HPDE6-E6E7 (cell line): Measurements from ENCODE around the gene ANXA4.

ENCODE experiments used
- DNase-seq: peaks from one replicate; pipeline ENCODE4 v3.0.0; 2011; ENCODE audit warnings: missing footprints; ENCODE audit errors: extremely low spot score

The ANXA4 gene

DNA sequence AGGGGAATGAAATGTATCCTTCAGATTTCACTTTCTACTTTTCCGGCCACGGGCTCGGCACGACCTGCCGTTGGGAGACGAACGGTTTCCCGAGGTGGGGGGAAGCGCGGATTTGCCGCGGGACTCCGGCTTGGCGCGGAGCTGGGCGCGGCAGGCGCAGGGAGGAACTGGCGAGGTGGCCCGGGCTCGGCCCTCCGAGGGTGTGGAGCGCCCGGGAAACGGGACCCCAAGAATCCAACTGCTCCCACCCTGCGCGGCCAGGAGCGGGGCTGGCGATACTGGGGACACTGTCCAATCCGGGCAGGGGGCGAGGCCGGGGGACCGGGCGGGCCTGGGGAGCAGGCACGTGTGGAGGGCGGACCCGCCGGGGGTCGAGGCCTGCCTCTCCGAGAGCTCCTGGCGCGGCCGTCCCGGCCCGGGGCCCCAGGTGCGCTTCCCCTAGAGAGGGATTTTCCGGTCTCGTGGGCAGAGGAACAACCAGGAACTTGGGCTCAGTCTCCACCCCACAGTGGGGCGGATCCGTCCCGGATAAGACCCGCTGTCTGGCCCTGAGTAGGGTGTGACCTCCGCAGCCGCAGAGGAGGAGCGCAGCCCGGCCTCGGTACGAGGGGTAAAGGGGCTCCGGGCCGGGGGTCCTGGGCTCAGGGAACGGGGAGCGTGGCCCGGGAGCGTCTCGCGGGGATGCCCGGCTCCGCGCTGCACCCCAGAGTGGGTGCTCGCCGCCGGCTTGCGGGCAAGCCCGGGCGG, at the start of gene ANXA4:
Gene ANXA4, plus strand, starts transcription at position 560 of the 747 bp plus-strand sequence. CDS start 39,432 bp downstream, outside the sequence.
- peak; percentile 82 for DNase-seq

DNA sequence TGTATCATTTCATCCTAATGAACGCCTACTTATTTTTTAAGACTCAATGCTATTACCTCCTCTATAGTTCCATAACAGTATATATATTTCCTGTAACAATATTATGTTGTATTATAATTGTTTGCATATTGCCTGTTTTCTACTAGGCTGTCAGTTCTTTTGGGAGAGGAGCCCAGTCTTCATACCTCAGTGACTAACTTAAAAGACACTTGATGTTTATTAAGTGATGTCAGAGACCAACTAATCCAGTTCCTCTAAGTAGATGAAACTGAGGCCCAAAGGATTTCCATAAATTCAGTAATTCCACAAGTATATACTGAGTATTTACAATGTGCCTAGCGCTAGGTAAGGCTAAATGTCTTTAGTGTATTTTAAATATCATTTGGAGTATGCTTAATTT, 49.5 kb upstream of the ANXA4 start:
- no peak for DNase-seq

DNA sequence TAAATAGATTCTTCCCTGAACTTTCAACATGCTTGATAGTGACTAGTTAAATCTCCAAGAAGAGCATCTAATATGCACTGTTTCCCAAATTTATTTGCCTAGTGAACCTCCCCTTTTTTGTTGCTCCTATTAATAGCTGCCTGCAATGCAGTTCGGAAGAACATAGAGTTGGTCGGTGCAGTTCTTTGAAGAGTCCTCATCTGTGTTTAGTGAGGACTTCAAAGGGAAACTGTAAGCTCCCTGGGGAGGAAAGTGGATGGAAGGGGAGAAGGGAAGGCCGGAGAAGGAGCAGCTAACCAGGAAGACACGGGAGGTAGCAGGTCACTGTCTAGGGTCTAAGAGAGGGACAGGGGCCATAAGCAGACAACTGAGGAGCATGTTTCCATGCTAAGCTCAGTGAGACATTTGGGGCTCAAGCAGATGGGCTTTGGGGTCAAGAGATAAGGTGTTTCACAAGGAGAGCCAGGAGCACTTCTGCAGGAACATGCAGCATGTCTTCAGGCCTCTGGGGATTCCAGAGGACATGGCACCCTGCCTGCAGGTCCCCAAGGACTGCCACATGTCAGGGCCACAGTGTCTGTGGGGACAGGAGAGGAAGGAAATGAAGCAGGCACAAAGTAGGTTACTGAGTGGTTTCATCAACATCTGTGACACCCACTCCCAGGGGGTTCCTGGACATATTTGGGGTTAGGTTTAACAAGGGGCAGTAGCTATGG, 48.7 kb upstream of the ANXA4 start:
- DNase-seq, result no peak

DNA sequence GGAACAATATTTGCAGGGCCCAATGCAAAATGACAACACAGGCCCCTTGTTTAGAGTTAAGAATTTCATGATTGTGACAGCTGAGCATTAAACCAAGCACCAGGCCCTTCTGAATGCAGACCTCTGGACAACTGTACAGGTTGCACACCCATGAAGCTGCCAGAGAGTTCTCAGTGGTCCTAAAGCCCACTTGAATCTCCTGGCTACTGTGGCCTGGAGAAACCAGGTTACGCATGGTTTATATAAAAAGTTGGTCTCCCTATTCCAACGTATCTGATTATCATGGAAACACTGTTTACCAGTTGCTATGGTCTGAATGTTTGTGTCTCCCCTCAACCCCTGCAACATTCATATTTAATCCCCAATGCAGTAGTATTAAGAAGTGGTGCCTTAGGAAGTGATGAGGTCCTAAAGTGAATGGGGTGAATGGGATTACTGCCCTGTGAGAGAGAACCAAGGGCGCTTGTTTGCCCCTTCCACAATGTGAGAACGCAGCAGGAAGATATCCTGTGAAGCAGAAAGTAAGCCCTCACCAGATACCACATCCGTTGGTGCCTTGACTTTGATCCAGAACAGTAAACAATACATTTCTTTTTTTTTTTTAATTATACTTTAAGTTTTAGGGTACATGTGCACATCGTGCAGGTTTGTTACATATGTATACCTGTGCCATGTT, 48.0 kb upstream of the ANXA4 start:
- DNase-seq, result no peak

DNA sequence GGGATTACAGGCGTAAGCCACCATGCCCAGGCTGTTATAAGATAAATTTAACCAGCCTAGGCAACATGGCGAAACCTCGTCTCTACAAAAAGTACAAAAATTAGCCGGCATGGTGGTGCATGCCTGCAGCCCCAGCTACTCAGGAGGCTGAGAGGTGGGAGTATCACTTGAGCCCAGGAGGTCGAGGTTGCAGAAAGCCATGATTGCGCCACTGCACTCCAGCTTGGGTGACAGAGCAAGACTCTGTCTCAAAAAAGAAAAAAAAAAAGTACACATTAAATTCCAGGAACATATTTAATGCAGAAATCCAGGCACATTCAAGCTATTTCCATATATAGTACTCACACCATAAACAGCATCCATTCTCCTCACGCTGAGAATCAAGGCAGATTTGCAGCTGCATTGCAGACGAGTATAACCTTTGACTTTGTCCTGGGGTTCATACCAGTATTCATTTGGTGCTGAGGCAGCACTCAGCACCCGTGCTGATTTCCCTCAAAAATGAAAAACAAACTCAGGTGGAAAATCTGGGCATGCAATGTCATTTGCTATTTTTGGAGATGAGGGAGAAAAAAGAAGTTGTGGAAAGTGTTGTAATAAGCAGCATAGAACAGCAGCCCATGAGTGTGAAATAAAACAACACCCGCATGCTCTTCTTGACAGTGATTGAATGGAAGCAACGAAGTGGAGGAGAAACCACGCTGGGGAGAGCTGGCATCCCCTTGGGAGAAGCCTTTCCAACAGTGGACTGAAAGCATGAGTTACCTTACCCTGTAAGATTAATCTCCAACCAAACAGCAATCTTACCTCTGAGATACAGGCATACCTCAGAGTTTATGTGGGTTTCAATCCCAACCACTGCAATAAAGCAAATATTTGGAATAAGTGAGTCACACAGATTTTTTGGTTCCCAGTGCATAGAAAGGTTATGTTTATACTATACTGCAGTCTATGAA, 46.8 kb upstream of the ANXA4 start:
- no peak for DNase-seq

DNA sequence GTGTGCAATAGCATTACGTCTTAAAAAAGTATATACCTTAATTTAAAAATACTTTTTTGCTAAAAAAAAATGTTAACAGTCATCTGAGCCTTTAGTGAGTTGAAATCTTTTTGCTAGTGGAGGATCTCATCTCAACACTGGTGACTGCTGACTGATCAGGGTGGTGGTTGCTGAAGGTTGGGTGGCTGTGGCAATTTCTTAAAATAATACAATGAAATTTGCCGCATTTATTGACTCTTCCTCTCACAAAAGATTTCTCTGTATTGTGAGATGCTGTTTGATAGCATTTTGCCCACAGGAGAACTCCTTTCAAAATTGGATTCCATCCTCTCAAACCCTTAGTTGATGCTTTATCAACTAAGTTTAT, 46.1 kb upstream of the ANXA4 start:
- no peak for DNase-seq

DNA sequence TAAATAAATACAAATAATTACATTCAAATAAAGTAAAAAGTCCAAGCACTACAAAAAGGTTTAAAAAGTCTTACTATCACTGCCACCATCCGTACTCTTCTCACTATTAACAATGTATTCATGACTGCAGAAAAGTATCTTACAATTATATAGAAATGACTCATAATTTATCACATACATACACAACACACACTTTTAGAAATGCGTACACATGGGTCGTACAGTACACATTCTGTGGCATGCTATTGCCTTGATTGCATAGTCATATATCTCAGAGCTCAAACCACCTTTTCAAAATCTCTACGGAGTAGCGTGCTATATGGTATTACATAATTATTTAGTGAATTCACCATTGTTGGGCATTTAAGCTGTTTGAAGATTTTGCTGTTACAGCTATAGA, 41.6 kb upstream of the ANXA4 start:
- no peak for DNase-seq

DNA sequence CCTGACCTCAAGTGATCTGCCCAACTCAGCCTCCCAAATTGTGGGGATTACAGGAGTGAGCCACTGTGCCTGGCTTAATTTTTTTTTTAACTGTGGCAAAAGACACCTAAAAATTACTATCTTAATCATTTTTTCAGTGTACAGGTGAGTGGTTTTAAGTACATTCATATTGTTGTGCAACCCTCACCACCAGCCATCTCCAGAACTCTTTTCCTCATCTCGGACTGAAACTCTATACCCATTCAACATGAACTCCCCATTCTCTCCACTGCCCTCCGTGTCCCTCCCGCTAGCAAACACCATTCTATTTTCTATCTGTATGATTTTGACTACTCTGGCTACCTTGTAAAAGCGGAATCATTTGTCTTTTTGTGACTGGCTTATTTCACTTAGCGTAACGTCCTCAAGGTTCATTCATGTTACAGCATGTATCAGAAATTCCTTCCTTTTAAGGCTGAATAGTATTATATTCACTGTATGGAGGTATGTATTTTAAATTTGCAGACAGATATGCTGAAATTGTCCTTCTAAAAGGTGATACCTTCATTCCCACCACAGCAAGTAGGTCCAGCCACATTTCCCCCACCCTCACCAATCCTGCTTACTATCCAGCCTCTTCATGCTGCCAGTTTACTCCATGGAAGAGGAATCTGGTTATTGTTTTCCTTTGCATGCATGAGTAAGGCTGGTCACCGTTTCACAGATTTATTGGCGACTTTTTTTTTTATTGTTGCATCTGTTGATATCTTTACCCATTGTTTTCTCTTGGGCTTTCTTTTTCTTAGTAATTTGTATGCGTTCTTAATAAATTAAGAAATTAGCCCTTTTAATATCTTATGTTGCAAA, 40.6 kb upstream of the ANXA4 start:
- no peak for DNase-seq

DNA sequence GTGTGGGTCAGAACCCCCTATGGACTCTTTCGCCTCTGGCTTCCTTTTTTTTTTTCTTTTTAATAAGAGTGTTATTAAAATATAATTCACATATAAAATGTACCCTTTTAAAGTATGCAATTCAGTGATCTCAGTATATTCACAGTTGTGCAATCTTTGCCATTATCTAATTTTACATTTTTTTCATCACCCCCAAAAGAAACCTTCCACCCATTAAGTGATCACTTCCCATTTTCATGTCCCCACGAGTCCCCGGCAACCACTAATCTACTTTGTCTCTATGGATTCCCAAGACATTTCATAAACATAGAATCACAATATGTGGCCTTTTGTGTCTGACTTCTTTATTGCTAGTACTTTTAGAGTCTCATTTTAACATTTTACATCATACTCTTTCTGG, 38.7 kb upstream of the ANXA4 start:
- no peak for DNase-seq

DNA sequence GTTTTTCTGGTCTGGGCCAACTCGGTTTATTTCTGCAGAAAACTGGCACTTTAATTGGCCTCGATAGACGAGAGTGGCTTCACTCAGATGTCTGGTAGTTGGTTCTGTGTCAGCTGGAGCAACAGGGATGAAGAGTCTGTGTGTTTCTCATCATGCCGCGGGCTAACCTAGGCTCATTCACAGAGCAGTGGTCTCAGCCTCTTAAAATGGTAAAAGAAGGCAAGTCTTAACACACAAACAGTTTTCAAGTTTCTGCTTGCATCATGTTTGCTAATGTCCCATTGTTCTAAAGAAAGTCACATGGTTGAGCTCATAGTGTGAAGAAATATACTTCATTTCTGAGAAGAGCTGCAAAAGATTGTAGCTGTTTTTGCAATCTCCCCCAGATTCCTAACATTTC, 37.5 kb upstream of the ANXA4 start:
- DNase-seq, result peak; percentile 79

DNA sequence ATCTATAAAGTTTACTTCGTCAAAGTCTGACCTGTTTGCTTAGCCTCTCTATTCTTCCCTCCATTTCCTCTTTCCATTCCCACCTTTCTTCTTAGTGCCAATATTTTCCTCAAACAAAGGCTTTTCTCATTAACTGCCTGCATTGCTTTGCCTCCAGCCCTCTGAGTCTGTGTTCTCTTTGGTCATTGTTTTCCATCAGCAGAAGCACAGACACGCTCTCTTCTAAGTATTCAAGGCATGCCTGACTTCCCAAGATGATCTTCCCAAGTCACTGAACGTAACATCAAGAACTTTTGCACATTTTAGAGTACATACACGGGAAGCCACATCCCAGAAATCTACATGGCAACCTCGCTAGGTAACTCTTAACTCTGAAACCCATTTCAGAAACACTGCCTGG, 32.6 kb upstream of the ANXA4 start:
- DNase-seq, result no peak

DNA sequence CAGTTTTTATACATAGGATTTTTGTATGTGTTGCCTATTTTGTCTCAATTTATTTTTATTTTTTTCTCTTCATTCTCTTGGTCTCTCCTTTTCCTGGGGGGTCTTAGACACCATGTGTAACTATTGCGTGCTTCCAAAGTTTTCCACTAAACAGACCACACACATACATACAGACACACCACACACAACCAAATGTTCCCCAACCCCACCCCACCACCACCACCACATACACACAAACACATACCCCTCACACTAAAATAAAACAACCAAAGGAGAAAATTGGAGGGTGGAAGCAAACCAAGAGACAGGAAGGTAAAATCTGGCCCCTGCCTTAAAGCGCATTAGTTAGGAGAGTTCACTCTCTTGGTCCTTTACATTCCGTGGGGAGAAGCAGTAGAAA, 30.0 kb upstream of the ANXA4 start:
- DNase-seq, result no peak

DNA sequence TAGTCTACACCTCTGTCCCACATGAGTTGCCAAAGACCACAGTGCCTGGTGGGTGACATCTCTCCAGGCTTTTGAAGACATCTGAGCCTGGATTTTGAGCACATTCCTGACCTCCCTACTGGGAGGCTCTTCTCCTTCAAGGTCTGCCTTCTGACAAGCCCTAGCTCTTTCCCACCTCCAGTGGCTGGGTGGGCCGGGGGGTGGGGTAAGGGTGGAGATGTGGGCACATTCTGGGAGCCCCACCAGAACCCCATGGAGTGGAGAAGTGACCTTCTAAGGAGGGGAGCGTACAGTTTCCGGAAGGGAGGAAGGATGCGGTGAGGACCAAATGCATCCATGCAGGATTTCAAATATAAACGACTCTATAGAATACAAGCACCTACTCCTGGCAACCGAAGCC, 27.9 kb upstream of the ANXA4 start:
- no peak for DNase-seq

DNA sequence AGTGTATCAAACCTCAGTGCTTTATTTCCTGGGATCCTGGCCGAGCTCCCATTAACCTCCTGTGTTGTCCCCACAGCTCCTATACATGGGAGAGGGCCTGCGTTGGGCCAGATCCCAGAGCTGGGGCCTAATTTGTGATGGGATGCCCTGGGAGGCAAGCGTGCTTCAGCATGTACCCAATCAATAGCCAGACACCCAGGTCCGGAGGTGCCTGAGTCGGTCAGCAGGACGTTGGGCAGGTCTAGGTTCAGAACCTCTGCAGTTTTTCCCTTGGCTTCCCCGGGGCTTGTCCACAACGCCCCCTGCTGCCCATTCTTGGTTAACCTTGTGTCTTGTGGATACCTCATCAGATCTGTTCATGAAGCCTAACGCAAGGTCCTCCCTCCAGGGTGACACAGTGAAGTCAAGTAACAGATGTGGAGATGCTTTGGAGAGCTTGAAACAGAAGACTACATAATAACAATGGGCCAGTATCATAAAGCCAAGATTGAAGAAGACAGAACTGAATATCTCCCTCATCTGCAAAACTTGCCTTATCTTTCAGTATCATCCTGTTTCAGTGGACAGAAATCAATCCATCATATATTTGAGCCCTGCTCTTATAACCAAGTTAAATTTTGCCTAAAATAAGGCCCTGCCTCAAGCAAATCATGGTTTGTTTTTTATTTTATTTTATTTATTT, 27.3 kb upstream of the ANXA4 start:
- DNase-seq, result peak; percentile 49

DNA sequence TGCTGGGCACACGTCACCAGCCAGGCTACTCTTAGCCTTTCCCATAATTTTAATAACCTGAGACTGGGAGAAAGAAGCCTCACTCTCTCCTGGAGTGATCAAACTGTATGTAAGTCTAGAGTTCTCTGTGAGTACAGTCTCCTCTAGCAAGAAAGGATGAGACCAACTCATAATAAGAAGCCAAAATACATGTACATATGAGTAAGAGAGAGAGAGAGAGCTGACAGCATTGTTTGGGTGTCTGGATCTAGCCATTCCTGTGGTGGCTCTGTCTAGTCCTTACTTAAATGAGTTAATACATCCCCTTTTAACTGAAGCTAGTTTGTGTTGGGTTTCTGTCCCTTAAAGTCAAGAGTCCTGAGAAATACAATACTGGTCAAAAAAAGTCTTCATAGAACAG, 26.0 kb upstream of the ANXA4 start:
- DNase-seq, result no peak

DNA sequence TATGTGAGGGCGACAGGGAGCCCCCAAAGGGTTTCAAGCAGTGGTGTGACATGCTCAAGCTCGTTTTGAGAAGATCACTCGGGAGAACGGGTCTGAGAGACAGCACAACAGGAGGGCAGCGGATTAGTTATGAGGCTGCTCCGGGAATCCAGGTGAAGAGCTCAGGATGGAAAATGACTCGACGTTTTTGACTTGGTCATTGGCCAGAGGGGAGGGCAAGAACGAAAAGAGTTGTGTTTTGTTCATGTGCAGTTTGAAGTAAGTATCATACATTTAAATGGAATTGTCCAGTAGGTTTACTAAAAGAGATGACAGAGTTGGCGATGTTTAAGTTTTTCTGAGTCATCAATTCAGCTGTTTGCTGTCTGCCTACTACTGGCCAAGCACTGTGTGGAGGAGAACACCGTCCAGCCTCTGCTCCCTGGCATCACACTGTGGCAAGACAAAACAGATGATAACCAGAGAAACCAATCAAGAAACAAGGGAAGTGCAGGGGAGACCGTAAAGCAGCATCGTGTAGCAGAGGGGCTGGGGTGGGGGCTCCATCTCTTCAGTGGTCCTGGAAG, 25.3 kb upstream of the ANXA4 start:
- DNase-seq, result no peak

DNA sequence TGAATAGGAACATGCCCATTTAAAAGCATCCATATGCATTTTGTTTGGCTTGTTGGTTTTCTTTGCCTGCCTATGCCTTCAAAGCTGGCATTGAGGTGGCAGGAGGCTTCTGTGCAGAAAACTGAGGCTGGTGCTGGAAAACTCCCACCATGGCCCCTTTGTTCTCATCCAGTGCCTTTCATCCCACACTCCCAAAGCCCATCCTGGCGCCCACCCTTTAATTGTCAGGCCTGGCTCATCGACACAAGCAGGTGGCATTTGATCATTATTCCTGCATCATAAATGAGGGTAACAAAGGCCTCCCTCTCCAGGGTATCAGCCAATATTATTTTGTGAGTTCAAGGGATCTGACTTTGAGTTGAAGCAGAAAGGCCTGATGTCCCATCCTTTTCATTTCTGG, 24.7 kb upstream of the ANXA4 start:
- no peak for DNase-seq

DNA sequence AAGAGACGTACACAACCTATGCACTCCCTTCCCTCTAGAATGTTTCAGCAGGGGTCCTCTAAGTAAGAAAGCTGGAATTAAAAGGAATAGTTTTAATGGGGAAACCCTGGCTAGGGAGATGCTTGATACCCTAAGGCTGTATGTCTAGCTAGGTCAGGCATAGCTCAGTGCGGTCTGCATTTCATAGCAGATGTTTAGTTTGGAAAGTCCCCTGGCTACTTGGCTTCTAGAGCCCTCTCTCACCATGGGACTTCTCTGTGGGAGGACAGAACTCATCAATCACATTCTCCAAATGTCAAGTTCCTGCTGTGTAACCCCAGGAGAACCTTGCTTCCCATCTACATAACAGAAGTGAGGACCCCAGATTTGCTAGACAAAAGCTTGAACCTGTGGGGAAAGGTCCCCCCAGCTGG, 24.1 kb upstream of the ANXA4 start:
- no peak for DNase-seq

DNA sequence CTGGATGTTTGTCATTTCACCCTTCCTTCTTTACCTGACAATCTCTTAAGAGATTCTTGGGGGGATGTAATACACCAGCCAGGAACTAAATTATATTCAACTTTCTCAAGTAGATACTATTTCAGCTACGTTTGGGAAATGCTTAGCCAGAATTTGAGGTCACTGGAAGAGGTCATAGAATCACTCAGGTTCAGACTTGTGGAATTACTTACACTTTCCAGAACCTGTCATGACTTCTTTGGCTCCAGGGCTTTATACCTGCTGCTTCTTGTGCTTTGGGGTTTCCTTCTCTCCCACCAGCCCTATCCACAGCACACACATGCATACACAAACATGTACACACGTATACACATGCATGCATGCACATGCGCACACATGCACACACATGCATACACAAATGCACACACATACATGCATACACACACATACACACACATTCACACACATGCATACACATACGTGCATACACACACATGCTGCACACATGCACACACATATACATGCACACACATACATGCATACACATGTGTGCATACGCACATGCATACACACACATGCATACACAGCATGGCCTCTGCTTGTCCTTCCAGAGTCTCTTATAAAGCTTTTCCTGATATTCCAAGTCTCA, 23.5 kb upstream of the ANXA4 start:
- DNase-seq, result no peak
